Activated CD4-positive, alpha-beta T cell treated with anti-CD3 and anti-CD28 coated beads, Interleukin-2, amount 50 U/mL, for 24 hours (primary cell): ENCODE measurements around the gene PROC.
A peak's percentile ranks its signal among the peaks of the same experiment; 100 is the strongest.

Source experiments
- DNase-seq, 2 donors: peaks; one replicate each; pipeline ENCODE4 v3.0.0-alpha.2; 2020; ENCODE audit warnings: low read depth in 1 of 2, low spot score in 1 of 2

PROC gene

DNA sequence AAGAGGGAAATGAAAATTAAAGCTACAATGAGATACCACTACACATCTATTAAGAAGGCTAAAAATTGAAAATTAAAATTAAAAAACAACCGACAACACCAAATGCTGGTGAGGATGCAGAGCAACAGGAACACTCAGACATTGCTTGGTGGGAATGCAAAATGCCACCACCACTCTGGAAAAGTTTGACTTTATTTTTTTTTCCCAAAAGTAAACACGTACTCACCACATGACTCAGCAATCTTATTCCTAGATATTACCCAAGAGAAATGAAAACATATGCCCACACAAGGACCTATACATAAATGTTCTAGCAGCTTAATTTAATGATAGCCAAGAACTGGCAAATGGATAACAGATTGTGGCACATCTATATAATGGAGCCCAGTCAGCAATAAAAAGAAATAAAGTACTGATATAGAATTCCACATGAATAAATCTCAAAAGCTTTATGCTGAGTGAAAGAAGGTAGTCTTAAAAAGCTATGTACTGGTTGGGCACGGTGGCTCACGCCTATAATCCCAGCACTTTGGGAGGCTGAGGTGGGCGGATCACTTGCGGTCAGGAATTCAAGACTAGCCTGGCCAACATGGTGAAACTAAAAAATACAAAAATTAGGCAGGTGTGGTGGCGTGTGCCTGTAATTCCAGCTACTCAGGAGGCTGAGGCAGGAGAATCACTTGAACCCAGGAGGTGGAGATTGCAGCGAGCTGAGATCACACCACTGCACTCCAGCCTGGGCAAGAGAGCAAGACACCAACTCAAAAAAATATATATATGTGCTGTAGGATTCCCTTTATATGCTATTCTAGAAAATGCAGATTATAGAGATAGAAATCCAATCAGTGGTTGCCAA, 4.2 kb upstream of the PROC start:
- DNase-seq: no peak

GRCh38 chr2:127414638-127415592, 3.3 kb upstream of the PROC start:
- DNase-seq: no peak

- peak; percentile 62 to 68 for DNase-seq
Observed at GRCh38 chr2:127415593-127416505, 2.4 kb upstream of the PROC start.

- no peak for DNase-seq
Observed at GRCh38 chr2:127416506-127417001, 1.7 kb upstream of the PROC start.

- DNase-seq: no peak
Observed at GRCh38 chr2:127417406-127417805, 821 bp upstream of the PROC start.

GRCh38 chr2:127419112-127419430, 844 bp downstream of the PROC start:
- no peak for DNase-seq

- DNase-seq: no peak
Observed at GRCh38 chr2:127419448-127420038, 1.3 kb downstream of the PROC start.

- DNase-seq: no peak
Observed at GRCh38 chr2:127420039-127420864, 2.0 kb downstream of the PROC start.

- DNase-seq: no peak
Observed at GRCh38 chr2:127421116-127421800, 3.0 kb downstream of the PROC start.

GRCh38 chr2:127421871-127422558, 3.8 kb downstream of the PROC start:
- no peak for DNase-seq

DNA sequence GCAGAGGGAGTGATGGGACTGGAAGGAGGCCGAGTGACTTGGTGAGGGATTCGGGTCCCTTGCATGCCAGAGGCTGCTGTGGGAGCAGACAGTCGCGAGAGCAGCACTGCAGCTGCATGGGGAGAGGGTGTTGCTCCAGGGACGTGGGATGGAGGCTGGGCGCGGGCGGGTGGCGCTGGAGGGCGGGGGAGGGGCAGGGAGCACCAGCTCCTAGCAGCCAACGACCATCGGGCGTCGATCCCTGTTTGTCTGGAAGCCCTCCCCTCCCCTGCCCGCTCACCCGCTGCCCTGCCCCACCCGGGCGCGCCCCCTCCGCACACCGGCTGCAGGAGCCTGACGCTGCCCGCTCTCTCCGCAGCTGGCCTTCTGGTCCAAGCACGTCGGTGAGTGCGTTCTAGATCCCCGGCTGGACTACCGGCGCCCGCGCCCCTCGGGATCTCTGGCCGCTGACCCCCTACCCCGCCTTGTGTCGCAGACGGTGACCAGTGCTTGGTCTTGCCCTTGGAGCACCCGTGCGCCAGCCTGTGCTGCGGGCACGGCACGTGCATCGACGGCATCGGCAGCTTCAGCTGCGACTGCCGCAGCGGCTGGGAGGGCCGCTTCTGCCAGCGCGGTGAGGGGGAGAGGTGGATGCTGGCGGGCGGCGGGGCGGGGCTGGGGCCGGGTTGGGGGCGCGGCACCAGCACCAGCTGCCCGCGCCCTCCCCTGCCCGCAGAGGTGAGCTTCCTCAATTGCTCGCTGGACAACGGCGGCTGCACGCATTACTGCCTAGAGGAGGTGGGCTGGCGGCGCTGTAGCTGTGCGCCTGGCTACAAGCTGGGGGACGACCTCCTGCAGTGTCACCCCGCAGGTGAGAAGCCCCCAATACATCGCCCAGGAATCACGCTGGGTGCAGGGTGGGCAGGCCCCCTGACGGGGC, 4.6 kb downstream of the PROC start:
- DNase-seq: no peak

GRCh38 chr2:127423478-127423843, 5.2 kb downstream of the PROC start:
- DNase-seq: no peak

GRCh38 chr2:127423880-127424279, 5.7 kb downstream of the PROC start:
- no peak for DNase-seq

GRCh38 chr2:127424598-127425520, 6.6 kb downstream of the PROC start:
- no peak for DNase-seq

GRCh38 chr2:127425540-127426490, 7.6 kb downstream of the PROC start:
- no peak for DNase-seq
